PFSK-1 (cell line): ENCODE measurements around the gene CP.

Experiments
- FOXP2 ChIP-seq: optimal IDR thresholded peaks from 2 replicates; pipeline ENCODE3; 2011; ENCODE audit warnings: borderline replicate concordance, control low read depth, inconsistent platforms; ENCODE audit not compliant: insufficient read depth; ENCODE audit errors: extremely low read length, extremely low read depth
- POLR2AphosphoS5 ChIP-seq: IDR thresholded peaks from 2 replicates; pipeline ENCODE4 v1.6.1; 2012; ENCODE audit warnings: low read depth, mild to moderate bottlenecking, control low read depth, low read length, moderate library complexity
- REST ChIP-seq, 2 experiments: IDR thresholded peaks; 2 replicates each; pipeline versions ENCODE4 v1.6.1 to v1.8.0; 2011 to 2012; ENCODE audit warnings: low read depth in 2 of 2, low read length in 2 of 2, control low read depth in 1 of 2, inconsistent platforms in 1 of 2, mild to moderate bottlenecking in 1 of 2, moderate library complexity in 1 of 2; ENCODE audit not compliant: insufficient read depth in 1 of 2
- SIN3A ChIP-seq: IDR thresholded peaks from 2 replicates; pipeline ENCODE4 v1.6.1; 2012; ENCODE audit warnings: mild to moderate bottlenecking, low read length, moderate library complexity, borderline replicate concordance; ENCODE audit not compliant: insufficient read depth
- TAF1 ChIP-seq: IDR thresholded peaks from 2 replicates; pipeline ENCODE4 v1.6.1; 2012; ENCODE audit warnings: low read length, control low read depth, borderline replicate concordance; ENCODE audit not compliant: insufficient read depth

CP gene

GRCh38 chr3:149128821-149129220 lies 92.8 kb downstream of the CP start:
- TF ChIP-seq SIN3A, result no peak
- TF ChIP-seq POLR2AphosphoS5, result no peak
- no peak for TF ChIP-seq REST (IDR thresholded peaks at IDR 0.05; ENCODE audit: insufficient read depth in 1 of 2, low read depth in 2 of 2, low read length in 2 of 2)
- no peak for TF ChIP-seq TAF1
- TF ChIP-seq FOXP2, result no peak

GRCh38 chr3:149122721-149123578 lies 98.7 kb downstream of the CP start:
- TF ChIP-seq FOXP2 (no peak), REST (IDR thresholded peaks at IDR 0.05; ENCODE audit: insufficient read depth in 1 of 2, low read depth in 2 of 2, low read length in 2 of 2) (no peak), POLR2AphosphoS5 (no peak), SIN3A (no peak), TAF1 (no peak)
